Bronchial epithelial cell (primary cell): ENCODE measurements around the gene CD3D. TPM values are rescaled to one million over a fixed set of nuclear protein-coding genes. Genes with fewer than 3 reads are reported as not detected.
A peak's percentile ranks its signal among the peaks of the same experiment; 100 is the strongest.
"Not testable (repeated sequence)": the region's sequence is repeated elsewhere in the genome, so short reads cannot be mapped to it uniquely, and the experiment has no call there.

Experiments
- DNase-seq: peaks from one replicate; pipeline ENCODE4 v3.0.0-alpha.2; 2010; ENCODE audit warnings: low read depth
- FAIRE-seq: peaks from 2 replicates; lab custom pipeline; 2011; peaks lifted over from hg19 to GRCh38; lab: Jason Lieb, UNC
- H3K27me3 ChIP-seq: 2 replicates; pipeline ENCODE4 v1.5.1; 2011; ENCODE audit warnings: low read length; ENCODE audit not compliant: control insufficient read depth, insufficient read depth
- H3K36me3 ChIP-seq: 2 replicates; pipeline ENCODE4 v1.5.1; 2011; ENCODE audit warnings: low read length; ENCODE audit not compliant: control insufficient read depth, insufficient read depth
- H3K4me3 ChIP-seq: 2 replicates; pipeline ENCODE4 v1.5.1; 2011; ENCODE audit warnings: mild to moderate bottlenecking, low read depth, low read length, control low read depth
- total RNA-seq: library from RNA; depleted of rRNA; stranded (reverse); fragments of >200 nt; gene quantifications from 2 replicates; pipeline ENCODE4 v1.2.1, GENCODE V29; 2014
- TF ChIP-seq, protein P1 (sequence below): IDR thresholded peaks from 2 replicates; pipeline ENCODE4 v1.5.1; 2011; ENCODE audit warnings: mild to moderate bottlenecking, moderate library complexity, low read length, control low read depth, inconsistent platforms; ENCODE audit not compliant: insufficient read depth, severe bottlenecking

The CD3D gene
- total RNA-seq, 1 donor from 2014 or later = not detected

DNA sequence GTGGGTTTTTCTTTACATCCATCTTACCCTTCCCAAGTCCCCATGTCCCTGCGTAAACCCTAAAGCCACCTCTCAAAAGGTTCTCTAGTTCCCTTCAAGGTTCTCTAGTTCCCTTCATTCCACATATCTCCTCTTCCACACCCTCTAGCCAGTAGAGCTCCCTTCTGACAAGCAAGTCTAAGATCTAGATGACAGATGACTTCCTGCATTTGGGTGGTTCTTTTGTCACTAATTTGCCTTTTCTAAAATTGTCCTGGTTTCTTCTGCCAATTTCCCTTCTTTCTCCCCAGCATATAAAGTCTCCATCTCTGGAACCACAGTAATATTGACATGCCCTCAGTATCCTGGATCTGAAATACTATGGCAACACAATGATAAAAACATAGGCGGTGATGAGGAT, 30.2 kb downstream of the CD3D start:
- FAIRE-seq = no peak
- H3K4me3 ChIP-seq = no peak overlapping the region

GRCh38 chr11:118311518-118311917, 31.0 kb downstream of the CD3D start:
- TF ChIP-seq, protein P1, sequence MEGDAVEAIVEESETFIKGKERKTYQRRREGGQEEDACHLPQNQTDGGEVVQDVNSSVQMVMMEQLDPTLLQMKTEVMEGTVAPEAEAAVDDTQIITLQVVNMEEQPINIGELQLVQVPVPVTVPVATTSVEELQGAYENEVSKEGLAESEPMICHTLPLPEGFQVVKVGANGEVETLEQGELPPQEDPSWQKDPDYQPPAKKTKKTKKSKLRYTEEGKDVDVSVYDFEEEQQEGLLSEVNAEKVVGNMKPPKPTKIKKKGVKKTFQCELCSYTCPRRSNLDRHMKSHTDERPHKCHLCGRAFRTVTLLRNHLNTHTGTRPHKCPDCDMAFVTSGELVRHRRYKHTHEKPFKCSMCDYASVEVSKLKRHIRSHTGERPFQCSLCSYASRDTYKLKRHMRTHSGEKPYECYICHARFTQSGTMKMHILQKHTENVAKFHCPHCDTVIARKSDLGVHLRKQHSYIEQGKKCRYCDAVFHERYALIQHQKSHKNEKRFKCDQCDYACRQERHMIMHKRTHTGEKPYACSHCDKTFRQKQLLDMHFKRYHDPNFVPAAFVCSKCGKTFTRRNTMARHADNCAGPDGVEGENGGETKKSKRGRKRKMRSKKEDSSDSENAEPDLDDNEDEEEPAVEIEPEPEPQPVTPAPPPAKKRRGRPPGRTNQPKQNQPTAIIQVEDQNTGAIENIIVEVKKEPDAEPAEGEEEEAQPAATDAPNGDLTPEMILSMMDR = no peak
- FAIRE-seq = no peak

More for the DNA sequence above, 30.2 kb downstream of the CD3D start:
- no peaks in the 10 kb centered on the region for H3K36me3 ChIP-seq
- TF ChIP-seq, protein P1 = no peak
- H3K27me3 ChIP-seq = no peaks in the 10 kb centered on the region
- DNase-seq = no peak

GRCh38 chr11:118310781-118311485, 31.6 kb downstream of the CD3D start:
- Histone ChIP-seq H3K4me3 (no peak overlapping the region), H3K27me3 (no peaks in the 10 kb centered on the region), H3K36me3 (no peaks in the 10 kb centered on the region)
- TF ChIP-seq, protein P1 = no peak
- DNase-seq = no peak
- no peak for FAIRE-seq

More at GRCh38 chr11:118311518-118311917, 31.0 kb downstream of the CD3D start:
- peak; percentile 33 for DNase-seq
- no peaks in the 10 kb centered on the region for H3K36me3 ChIP-seq
- H3K27me3 ChIP-seq = no peaks in the 10 kb centered on the region
- H3K4me3 ChIP-seq = no peak overlapping the region

DNA sequence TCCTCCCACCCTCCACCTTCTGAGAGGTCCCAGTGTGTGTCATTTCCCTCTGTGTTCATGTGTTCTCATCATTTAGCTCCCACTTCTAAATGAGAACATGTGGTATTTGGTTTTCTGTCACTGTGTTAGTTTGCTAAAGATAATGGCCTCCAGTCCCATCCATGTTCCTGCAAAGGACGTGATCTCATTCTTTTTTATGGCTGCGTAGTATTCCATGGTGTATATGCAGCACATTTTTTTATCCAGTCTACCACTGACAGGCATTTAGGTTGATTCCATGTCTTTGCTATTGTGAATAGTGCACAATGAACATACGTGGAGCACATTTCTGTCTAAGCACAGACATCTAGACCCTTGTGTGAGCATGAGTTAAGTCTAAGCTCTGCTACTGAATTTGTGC, 32.2 kb downstream of the CD3D start:
- Histone ChIP-seq H3K36me3 (no peaks in the 10 kb centered on the region), H3K27me3 (no peaks in the 10 kb centered on the region), H3K4me3 (no peak overlapping the region)
- TF ChIP-seq, protein P1 = no peak
- no peak for FAIRE-seq
- no peak for DNase-seq

DNA sequence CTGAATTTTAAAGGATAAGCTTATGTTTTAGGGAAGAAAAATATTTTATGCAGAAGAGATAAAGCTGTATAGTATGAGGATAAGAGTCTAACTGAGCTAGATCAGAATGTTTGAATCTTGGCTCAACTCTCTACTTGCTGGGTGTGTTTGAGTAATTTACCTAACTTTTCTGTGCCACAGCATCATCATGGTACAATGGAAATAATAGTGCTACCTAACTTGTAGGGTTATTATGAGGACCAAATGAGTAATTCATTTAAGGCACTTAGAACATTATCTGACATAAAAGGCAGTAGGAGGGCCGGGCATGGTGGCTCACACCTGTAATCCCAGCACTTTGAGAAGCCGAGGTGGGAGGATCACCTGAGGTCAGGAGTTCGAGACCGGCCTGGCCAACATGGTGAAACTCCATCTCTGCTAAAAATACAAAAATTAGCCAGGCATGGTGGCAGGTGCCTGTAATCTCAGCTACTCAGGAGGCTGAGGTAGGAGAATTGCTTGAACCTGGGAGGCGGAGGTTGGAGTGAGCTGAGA, 33.4 kb downstream of the CD3D start:
- H3K27me3 ChIP-seq, FAIRE-seq, DNase-seq, H3K36me3 ChIP-seq, H3K4me3 ChIP-seq: not testable (repeated sequence)

DNA sequence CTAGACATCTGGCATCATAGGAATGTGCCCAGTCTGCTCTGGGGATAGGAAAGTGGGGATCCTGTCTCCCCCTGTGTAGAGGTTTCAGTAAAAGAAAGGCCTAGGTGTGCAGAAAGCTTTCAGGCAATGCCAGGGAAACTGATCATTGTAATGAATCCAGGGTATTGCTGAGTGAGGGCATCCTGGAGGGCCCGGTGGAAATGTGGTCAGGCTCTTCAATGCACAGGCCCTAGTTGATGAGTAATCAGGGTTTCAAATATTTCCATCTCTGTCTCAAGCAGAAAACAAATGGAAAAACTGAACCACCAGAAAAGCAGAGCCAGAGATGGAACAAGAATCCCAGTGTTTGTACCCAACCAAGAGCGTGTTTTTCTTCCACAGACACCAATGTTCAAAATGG, 35.9 kb downstream of the CD3D start:
- Histone ChIP-seq H3K27me3 (no peaks in the 10 kb centered on the region), H3K4me3 (no peak overlapping the region), H3K36me3 (no peaks in the 10 kb centered on the region)
- TF ChIP-seq, protein P1 = no peak
- DNase-seq (no peak), FAIRE-seq (no peak)
